NCI-H2029 (cell line): ENCODE measurements around the gene CLDN2.
"Not testable (repeated sequence)": the region's sequence is repeated elsewhere in the genome, so short reads cannot be mapped to it uniquely, and the experiment has no call there.

Experiments used
- DNase-seq: peaks from one replicate; lab custom pipeline; 2025; lab: John Stamatoyannopoulos, UW

CLDN2 gene

DNA sequence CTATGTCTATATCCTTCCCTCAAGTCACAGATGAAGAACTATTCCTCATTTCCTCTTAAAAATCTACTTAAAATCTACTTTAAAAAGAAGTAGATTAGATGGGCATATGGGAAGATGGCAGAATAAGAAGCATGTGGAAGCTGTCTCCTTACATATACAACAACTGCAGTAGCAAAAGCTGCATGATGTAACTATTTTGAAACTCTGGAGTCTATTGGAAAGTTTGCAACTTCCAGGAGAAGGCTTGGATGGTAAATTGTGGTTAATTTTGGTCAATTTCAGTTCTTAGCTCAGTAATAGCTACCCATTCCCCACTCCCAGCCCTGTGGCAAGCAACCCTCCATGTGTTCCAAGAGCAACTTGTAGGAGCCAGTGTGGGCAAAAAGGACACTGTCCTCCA, 42.9 kb downstream of the CLDN2 start:
- no peak for DNase-seq

DNA sequence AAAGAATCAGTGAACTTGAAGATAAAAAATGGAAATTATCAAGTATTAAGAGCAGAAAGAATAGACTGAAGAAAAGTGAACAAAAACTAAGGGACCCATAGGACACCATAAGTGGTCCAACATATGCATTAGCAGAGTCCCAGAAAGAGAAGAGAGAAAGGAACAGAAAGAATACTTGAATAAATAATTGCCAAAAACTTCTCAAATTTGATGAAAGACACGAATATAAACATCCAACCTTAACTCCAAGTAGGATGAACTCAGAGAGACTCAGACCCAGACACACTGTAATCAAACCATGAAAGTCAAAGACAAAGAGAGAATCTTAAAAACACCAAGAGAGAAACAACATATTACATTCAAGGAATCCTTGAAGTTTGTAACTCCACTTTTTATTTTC, 44.1 kb downstream of the CLDN2 start:
- no peak for DNase-seq

DNA sequence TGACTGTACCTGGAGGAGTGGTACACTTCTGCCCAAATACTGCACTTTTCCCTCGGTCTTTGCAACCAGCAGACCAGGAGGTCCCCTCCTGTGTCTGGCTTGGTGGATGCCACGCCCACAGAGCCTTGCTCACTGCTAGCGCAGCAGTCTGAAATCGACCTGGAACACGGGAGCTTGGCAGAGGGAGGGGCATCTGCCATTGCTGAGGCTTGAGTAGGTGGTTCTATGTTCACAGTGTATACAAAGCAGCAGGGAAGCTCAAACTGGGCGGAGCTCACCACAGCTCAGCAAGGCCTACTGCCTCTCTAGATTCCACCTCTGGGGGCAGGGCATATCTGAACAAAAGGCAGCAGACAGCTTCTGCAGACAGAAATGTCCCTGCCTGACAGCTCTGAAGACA, 46.3 kb downstream of the CLDN2 start:
- DNase-seq = not testable (repeated sequence)

DNA sequence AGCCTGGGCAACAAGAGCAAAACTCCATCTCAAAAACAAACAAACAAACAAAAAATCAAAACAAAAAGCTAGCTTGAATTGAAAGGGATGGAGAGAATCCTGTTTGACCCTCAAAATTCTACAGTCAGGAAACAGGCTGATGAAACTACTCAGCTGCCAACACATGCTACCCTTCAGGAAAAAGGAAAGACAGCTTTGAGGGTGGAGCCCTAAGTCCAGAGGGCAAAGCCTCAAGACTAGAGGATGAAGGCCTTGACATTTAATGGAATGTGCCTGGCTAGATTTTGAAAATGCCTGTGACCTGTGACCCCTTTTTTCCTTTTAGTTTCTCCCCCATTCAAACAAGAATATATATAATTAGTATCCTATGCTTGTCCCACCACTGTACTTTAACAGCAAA, 52.7 kb downstream of the CLDN2 start:
- DNase-seq = no peak

DNA sequence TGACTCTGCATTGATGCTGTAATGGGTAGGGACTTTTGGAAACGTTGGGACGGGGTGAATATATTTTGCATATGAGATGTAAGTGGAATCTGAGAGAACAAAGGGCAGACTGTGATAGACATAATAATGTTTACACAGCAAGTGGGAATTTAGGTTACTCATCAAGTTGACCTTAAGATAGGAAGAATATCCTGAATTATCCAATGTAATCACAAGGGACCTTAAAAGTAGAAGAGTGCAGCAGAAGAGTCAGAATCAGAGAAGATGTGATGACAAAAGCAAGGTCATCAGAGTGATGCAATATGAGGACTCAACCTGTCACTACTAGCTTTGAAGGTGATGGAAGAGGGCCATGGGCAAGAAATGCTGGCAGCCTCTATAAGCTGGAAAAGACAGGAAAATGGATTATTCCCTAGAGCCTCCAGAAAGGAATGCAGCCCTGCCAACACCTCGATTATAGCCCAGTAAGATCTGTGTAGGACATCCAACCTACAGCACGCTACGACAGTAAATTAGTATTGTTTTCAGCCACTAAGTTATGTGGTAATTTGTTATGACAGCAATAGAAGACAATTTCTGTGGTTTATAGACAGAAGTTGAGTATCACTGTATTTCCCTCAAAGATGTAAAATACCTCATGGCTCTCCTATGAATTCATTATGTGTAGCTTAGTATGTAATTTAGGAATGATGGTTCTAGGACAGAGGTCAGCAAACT, 53.4 kb downstream of the CLDN2 start:
- no peak for DNase-seq

DNA sequence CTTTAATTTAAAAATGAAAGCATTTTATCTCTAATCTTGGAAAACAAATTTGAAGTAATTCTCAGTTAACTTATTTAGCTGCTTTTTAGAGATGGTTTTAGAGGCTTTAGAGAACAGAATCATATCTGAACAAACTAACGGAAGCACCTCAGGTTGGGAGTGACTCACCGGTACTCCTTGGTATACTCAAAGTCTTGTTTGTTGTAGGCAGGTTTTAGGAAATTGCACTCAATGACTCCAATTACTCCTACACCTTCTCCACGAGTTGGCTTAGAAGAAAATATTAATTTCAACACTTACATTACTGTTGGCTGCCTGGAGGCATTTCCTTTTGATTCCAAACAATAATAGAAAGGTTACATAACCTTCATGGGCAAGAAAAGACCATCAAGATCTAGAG, 56.2 kb downstream of the CLDN2 start:
- DNase-seq = no peak
